Peyer's patch (tissue), 4 donors: ENCODE results near the gene PAFAH1B1. TPM values are rescaled to one million over a fixed set of nuclear protein-coding genes. Genes with fewer than 3 reads are reported as not detected.
A peak's percentile ranks its signal among the peaks of the same experiment; 100 is the strongest.

ENCODE experiments used
- DNase-seq, 3 donors: peaks; one replicate each; pipeline ENCODE4 v3.0.0-alpha.2; 2017 to 2019
- H3K27ac ChIP-seq, 4 donors: fragments of 200-600 bp; sonication (generic); one replicate each; pipeline ENCODE4 v1.5.1; 2016 to 2019
- H3K27me3 ChIP-seq, 2 donors: fragments of 200-600 bp; sonication (generic); one replicate each; pipeline ENCODE4 v1.5.1; 2019
- H3K36me3 ChIP-seq, 3 donors: fragments of 200-600 bp; sonication (generic); one replicate each; pipeline ENCODE4 v1.5.1; 2016 to 2019
- H3K4me1 ChIP-seq, 4 donors: fragments of 200-600 bp; sonication (generic); one replicate each; pipeline ENCODE4 v1.5.1; 2016 to 2019
- H3K4me3 ChIP-seq, 4 donors: fragments of 200-600 bp; sonication (generic); 1 replicate in 3 of 4; 2 replicates in 1 of 4; pipeline ENCODE4 v1.5.1; 2016 to 2019; ENCODE audit warnings: mild to moderate bottlenecking in 1 of 4
- H3K9me3 ChIP-seq, 4 donors: fragments of 200-600 bp; sonication (generic); one replicate each; pipeline ENCODE4 v1.5.1; 2016 to 2019; ENCODE audit warnings: mild to moderate bottlenecking in 1 of 4
- POLR2A ChIP-seq, 2 donors: fragments of 450-650 bp; IDR thresholded peaks; one replicate each; pipeline ENCODE4 v1.5.1; 2017; ENCODE audit warnings: antibody characterized with exemption in 2 of 2, mild to moderate bottlenecking in 2 of 2, moderate library complexity in 2 of 2
- total RNA-seq, 4 donors: library from RNA; depleted of rRNA; stranded (reverse); fragments of >200 nt; gene quantifications; one replicate each; pipeline ENCODE4 v1.1.0, GENCODE V29; 2016
- TF ChIP-seq, protein P1 (sequence below), 6 experiments: fragments of 450-650 bp in 4 of 6; fragments of 200-600 bp in 2 of 6; sonication (generic) in 1 of 6; IDR thresholded peaks; one replicate each; pipeline ENCODE4 v1.5.1; 2017 to 2019; ENCODE audit warnings: antibody characterized with exemption in 6 of 6, mild to moderate bottlenecking in 3 of 6, moderate library complexity in 1 of 6

PAFAH1B1 gene
- total RNA-seq, 4 donors from 2014 or later, result 131 to 281 (median 141) TPM

DNA sequence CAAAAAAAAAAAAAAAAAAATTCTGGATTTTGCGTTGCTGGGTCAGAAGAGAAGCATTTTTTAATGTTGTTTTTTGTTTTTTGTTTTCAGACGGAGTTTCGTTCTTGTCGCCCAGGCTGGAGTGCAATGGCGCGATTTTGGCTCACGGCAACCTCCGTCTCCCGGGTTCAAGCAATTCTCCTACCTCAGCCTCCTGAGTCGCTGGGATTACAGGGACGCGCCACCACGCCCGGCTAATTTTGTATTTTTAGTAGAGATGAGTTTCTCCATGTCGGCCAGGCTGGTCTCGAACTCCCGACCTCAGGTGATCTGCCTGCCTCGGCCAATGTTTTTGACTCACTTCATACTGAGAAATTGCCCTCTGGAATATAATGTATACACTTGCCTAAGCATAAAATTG is 11.0 kb upstream of the PAFAH1B1 start:
- H3K4me1 ChIP-seq, result no peaks in the 10 kb centered on the region
- H3K4me3 ChIP-seq, result no peak overlapping the region
- no peaks in the 10 kb centered on the region for H3K27me3 ChIP-seq
- no peaks in the 10 kb centered on the region for H3K9me3 ChIP-seq
- no peak for DNase-seq
- no peak for TF ChIP-seq POLR2A (IDR thresholded peaks at IDR 0.05)
- TF ChIP-seq, protein P1, sequence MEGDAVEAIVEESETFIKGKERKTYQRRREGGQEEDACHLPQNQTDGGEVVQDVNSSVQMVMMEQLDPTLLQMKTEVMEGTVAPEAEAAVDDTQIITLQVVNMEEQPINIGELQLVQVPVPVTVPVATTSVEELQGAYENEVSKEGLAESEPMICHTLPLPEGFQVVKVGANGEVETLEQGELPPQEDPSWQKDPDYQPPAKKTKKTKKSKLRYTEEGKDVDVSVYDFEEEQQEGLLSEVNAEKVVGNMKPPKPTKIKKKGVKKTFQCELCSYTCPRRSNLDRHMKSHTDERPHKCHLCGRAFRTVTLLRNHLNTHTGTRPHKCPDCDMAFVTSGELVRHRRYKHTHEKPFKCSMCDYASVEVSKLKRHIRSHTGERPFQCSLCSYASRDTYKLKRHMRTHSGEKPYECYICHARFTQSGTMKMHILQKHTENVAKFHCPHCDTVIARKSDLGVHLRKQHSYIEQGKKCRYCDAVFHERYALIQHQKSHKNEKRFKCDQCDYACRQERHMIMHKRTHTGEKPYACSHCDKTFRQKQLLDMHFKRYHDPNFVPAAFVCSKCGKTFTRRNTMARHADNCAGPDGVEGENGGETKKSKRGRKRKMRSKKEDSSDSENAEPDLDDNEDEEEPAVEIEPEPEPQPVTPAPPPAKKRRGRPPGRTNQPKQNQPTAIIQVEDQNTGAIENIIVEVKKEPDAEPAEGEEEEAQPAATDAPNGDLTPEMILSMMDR (IDR thresholded peaks at IDR 0.05), result no peak
- no peaks in the 10 kb centered on the region for H3K36me3 ChIP-seq
- no peak overlapping the region for H3K27ac ChIP-seq

DNA sequence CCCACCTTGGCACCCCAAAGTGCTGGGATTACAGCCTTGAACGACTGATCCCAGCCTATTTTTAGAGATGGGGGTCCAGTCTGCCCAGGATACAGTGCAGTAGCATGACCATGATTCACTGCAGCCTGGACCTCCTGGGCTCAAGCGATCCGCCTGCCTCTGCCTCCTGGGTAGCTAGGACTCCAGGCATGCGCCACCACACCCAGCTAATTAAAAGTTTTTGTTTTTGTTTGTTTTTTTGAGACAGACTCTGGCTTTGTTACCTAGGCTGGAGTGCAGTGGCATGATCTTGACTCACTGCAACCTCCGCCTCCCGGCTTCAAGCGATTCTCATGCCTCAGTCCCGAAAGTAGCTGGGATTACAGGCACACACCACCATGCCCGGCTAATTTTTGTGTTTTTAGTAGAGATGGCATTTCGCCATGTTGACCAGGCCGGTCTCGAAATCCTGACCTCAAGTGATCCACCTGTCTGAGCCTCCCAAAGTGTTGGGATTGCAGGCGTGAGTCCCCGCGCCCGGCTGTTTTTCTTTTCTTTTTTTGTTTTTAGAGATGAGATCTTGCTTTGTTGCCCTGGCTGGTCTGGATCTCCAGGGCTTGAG is 2.3 kb upstream of the PAFAH1B1 start:
- H3K36me3 ChIP-seq, result no peaks in the 10 kb centered on the region
- no peaks in the 10 kb centered on the region for H3K27me3 ChIP-seq
- H3K27ac ChIP-seq, result no peak overlapping the region
- H3K4me3 ChIP-seq, result no peak overlapping the region
- H3K9me3 ChIP-seq, result no peaks in the 10 kb centered on the region
- TF ChIP-seq POLR2A (IDR thresholded peaks at IDR 0.05), result no peak
- TF ChIP-seq, protein P1 (IDR thresholded peaks at IDR 0.05), result no peak
- DNase-seq, result no peak
- peaks cover 0 to 15% (median 4%) of the 10 kb centered on the region in 4 donors for H3K4me1 ChIP-seq

DNA sequence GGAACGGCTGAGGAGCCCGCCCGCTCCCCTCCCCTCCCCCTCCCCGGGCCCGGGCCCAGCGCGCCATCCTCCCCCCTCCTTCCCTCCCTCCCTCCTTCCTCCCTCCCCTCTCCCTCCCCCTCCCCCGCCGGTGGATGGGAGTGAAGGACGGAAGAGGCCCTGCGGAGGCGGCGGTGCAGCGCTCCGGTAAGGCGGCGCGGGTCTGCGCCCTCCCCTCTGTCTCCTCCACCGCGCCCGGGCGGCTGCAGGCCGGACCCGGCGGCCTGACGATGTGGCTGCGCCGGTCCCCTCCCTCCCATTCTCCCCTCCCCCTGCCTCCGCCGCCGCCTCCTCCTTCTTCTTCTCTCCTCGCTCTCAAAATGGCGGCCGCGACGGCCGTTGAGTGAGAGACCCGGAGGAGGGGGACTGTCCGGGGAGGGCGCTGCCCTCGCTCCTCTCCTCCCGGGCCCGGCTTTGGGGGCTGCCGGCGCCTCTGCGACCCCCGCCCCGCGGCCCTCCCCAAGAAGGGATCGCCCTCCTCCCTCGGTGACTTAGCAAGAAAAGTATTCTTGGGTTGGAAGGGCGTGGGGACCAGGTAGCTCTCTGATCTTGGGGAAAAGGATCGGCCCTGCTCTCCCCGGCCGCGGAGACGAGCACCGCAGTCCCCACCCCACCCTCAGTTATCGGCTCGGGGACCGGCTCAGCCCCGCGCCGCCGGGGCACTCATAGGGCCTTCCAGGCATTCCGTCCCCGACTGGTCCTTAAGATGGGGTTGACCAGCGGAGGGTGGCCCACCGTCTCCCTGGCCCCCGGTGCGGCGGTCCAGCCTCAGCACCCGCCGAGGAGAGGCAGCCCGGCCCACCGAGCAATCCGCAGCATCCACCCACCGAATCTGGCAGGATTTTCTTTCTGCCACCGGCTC is 617 bp downstream of the PAFAH1B1 start:
- TF ChIP-seq, protein P1 (IDR thresholded peaks at IDR 0.05), result no peak
- TF ChIP-seq POLR2A (IDR thresholded peaks at IDR 0.05), result peak in 1 of 2 donors; percentile 41
- H3K4me1 ChIP-seq, result peaks cover 0 to 41% (median 7%) of the 10 kb centered on the region in 4 donors

DNA sequence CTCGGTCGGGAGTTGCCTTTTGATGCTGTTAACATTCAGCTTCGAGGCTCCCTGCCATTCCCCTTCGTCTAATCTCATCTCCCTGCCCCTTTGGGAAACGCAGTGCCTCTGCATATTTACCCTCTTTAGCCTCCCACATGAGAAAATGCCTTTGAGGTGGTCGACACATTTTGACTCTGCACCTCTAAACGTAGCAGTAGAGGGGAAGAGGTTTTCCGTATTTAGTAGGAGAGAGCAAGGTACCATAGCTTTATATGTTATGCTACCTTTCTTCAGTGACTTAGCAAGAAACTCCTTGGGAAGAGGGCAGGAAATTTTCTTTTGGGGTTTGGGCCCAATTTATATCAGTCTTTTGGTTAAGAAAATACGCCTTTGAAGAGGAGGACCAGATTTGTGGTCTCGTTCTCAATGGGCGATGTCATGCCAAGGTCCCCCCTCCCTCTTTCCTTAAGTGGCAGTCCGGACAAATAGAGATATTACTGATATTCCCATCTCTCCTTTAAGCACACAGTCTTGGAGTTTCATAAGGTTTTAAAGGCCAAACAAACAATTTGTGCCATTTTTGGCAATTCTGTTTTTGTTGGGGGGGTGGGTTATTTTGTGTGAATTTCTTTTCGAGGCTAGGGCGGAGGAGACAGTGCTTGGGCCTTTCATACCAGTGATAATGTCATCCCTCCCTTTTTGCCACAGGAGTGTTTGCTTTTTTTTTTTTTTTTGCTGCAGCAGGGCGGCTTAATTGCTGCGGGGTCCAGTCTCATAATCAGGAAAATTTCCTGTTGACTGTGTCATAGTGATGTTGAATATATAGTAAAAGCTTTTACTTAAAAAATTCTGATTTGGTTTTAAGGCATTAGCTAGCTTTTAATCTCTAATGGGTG is 1.5 kb downstream of the PAFAH1B1 start:
- Histone ChIP-seq H3K27me3 (no peaks in the 10 kb centered on the region), H3K9me3 (no peaks in the 10 kb centered on the region), H3K36me3 (no peaks in the 10 kb centered on the region), H3K4me1 (peaks cover 0 to 44% (median 7%) of the 10 kb centered on the region in 4 donors), H3K27ac (peak overlapping the region; percentile 98 to 99 (median 99)), H3K4me3 (peak overlapping the region; percentile 89 to 99 (median 94))
- DNase-seq, result no peak
- TF ChIP-seq POLR2A (IDR thresholded peaks at IDR 0.05), result no peak
- TF ChIP-seq, protein P1 (IDR thresholded peaks at IDR 0.05), result no peak

More for the DNA sequence above, 617 bp downstream of the PAFAH1B1 start:
- no peaks in the 10 kb centered on the region for H3K36me3 ChIP-seq
- H3K9me3 ChIP-seq, result no peaks in the 10 kb centered on the region
- H3K4me3 ChIP-seq, result peak overlapping the region; percentile 89 to 99 (median 94)
- H3K27me3 ChIP-seq, result no peaks in the 10 kb centered on the region
- peak; percentile 85 to 90 (median 88) for DNase-seq
- peak overlapping the region; percentile 98 to 99 (median 99) for H3K27ac ChIP-seq

DNA sequence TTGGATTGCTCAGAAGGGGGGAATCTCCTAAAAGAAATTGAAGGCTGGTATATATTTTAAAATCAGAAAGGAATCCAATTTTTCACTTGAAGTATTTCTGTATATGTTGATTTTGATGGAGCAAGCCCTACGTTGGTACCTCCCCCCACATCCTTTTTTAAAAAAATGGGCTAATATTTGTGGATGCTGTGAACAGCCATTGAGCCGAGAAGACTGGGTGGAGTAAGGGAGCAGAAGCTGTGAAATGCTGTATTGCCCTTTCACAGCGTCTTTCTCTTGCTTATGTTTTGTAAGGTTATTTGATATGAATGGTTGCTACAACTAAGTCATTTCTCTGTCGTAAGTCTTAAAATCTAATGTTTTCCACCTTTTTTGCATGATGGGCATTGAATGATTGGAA is 2.3 kb downstream of the PAFAH1B1 start:
- Histone ChIP-seq H3K36me3 (no peaks in the 10 kb centered on the region), H3K27ac (no peak overlapping the region), H3K27me3 (no peaks in the 10 kb centered on the region), H3K4me1 (peaks cover 0 to 44% (median 7%) of the 10 kb centered on the region in 4 donors), H3K9me3 (no peaks in the 10 kb centered on the region), H3K4me3 (peak overlapping the region in 3 of 4 donors; percentile 93 to 99 (median 96))
- TF ChIP-seq, protein P1 (IDR thresholded peaks at IDR 0.05), result no peak
- no peak for TF ChIP-seq POLR2A (IDR thresholded peaks at IDR 0.05)
- no peak for DNase-seq
